Measurements from ENCODE around the gene FSTL3. TPM values are rescaled to one million over a fixed set of nuclear protein-coding genes. Genes with fewer than 3 reads are reported as not detected.

FSTL3 gene
- total and polyA plus RNA-seq, 4 donors, result 2.2 to 8.4 (median 6.0) TPM

GRCh38 chr19:725461-726089, 49.4 kb downstream of the FSTL3 start (continued):
- no peak for TF ChIP-seq YY1 (IDR thresholded peaks at IDR 0.05)
- TF ChIP-seq NR2F2 (IDR thresholded peaks at IDR 0.05), result no peak
- TF ChIP-seq SP1 (IDR thresholded peaks at IDR 0.05), result no peak
- no peak for TF ChIP-seq JUND (IDR thresholded peaks at IDR 0.05)
- TF ChIP-seq FOXA2 (IDR thresholded peaks at IDR 0.05), result no peak
- TF ChIP-seq RXRA (IDR thresholded peaks at IDR 0.05), result no peak
- no peak for TF ChIP-seq MAX (IDR thresholded peaks at IDR 0.05)
- TF ChIP-seq TAF1 (conservative IDR thresholded peaks at IDR 0.05), result no peak
- TF ChIP-seq HNF4G (IDR thresholded peaks at IDR 0.05), result no peak

GRCh38 chr19:726993-727956, 51.1 kb downstream of the FSTL3 start:
- H3K4me3 ChIP-seq (ENCODE audit: low read depth in 1 of 3, low read length in 3 of 3), result no peak overlapping the region
- no peaks in the 10 kb centered on the region for H3K36me3 ChIP-seq (ENCODE audit: control insufficient read depth in 4 of 4, insufficient read depth in 3 of 4, low read depth in 1 of 4, low read length in 3 of 4)
- H3K4me1 ChIP-seq (ENCODE audit: control insufficient read depth in 4 of 4, insufficient read depth in 4 of 4, low read length in 3 of 4), result no peaks in the 10 kb centered on the region
- H3K27me3 ChIP-seq (ENCODE audit: control insufficient read depth in 4 of 4, insufficient read depth in 4 of 4, low read length in 3 of 4), result no peaks in the 10 kb centered on the region
- H3K9ac ChIP-seq (ENCODE audit: low read depth in 1 of 2, low read length in 2 of 2), result no peak overlapping the region
- no peaks in the 10 kb centered on the region for H3K9me3 ChIP-seq (ENCODE audit: control insufficient read depth in 4 of 4, low read length in 3 of 4)
- TF ChIP-seq YY1 (IDR thresholded peaks at IDR 0.05) (no peak), ATF3 (IDR thresholded peaks at IDR 0.05) (no peak), RXRA (IDR thresholded peaks at IDR 0.05) (peak; percentile 87 to 89), GABPA (IDR thresholded peaks at IDR 0.05 in 1 of 2, conservative IDR thresholded peaks at IDR 0.05 in 1 of 2) (no peak), FOXA1 (IDR thresholded peaks at IDR 0.05) (no peak), NR2F2 (IDR thresholded peaks at IDR 0.05) (peak; percentile 100), MAX (IDR thresholded peaks at IDR 0.05) (no peak), HNF4A (conservative IDR thresholded peaks at IDR 0.05) (peak; percentile 27 to 50)
- WGBS, result 80% methylated on average over 43 of the region's 43 CpGs
- no peak for DNase-seq (ENCODE audit: low spot score)
- peak overlapping the region; percentile 39 to 69 for H3K27ac ChIP-seq (ENCODE audit: low read depth in 1 of 2, low read length in 2 of 2)

GRCh38 chr19:728011-728410, 51.8 kb downstream of the FSTL3 start:
- H3K27me3 ChIP-seq (ENCODE audit: control insufficient read depth in 4 of 4, insufficient read depth in 4 of 4, low read length in 3 of 4), result no peaks in the 10 kb centered on the region
- no peaks in the 10 kb centered on the region for H3K9me3 ChIP-seq (ENCODE audit: control insufficient read depth in 4 of 4, low read length in 3 of 4)
- H3K9ac ChIP-seq (ENCODE audit: low read depth in 1 of 2, low read length in 2 of 2), result no peak overlapping the region
- peak overlapping the region; percentile 39 to 69 for H3K27ac ChIP-seq (ENCODE audit: low read depth in 1 of 2, low read length in 2 of 2)
- DNase-seq (ENCODE audit: low spot score), result no peak
- 67% methylated on average over 26 of the region's 26 CpGs for WGBS
- no peaks in the 10 kb centered on the region for H3K36me3 ChIP-seq (ENCODE audit: control insufficient read depth in 4 of 4, insufficient read depth in 3 of 4, low read depth in 1 of 4, low read length in 3 of 4)
- H3K4me3 ChIP-seq (ENCODE audit: low read depth in 1 of 3, low read length in 3 of 3), result no peak overlapping the region
- no peaks in the 10 kb centered on the region for H3K4me1 ChIP-seq (ENCODE audit: control insufficient read depth in 4 of 4, insufficient read depth in 4 of 4, low read length in 3 of 4)
- TF ChIP-seq YY1 (IDR thresholded peaks at IDR 0.05), result no peak
- TF ChIP-seq RXRA (IDR thresholded peaks at IDR 0.05), result peak in 1 of 2 donors; percentile 63
- peak; percentile 58 to 74 for TF ChIP-seq GABPA (IDR thresholded peaks at IDR 0.05 in 1 of 2, conservative IDR thresholded peaks at IDR 0.05 in 1 of 2)
- no peak for TF ChIP-seq JUND (IDR thresholded peaks at IDR 0.05)
- peak; percentile 98 for TF ChIP-seq NR2F2 (IDR thresholded peaks at IDR 0.05)
- TF ChIP-seq RAD21 (IDR thresholded peaks at IDR 0.05), result no peak
- TF ChIP-seq ATF3 (IDR thresholded peaks at IDR 0.05), result no peak
- no peak for TF ChIP-seq CTCF (IDR thresholded peaks at IDR 0.05; ENCODE audit: low read depth, low read length, missing input control)
- TF ChIP-seq ZBTB33 (IDR thresholded peaks at IDR 0.05), result no peak
- TF ChIP-seq HNF4A (conservative IDR thresholded peaks at IDR 0.05), result no peak
- TF ChIP-seq FOXA2 (IDR thresholded peaks at IDR 0.05), result no peak
- TF ChIP-seq MAX (IDR thresholded peaks at IDR 0.05), result no peak
- no peak for TF ChIP-seq HNF4G (IDR thresholded peaks at IDR 0.05)
- peak; percentile 57 for TF ChIP-seq SP1 (IDR thresholded peaks at IDR 0.05)
- no peak for TF ChIP-seq FOXA1 (IDR thresholded peaks at IDR 0.05)
- TF ChIP-seq EGR1 (IDR thresholded peaks at IDR 0.05; ENCODE audit: low read depth in 2 of 2), result peak in 1 of 2 donors; percentile 6
- no peak for TF ChIP-seq TAF1 (conservative IDR thresholded peaks at IDR 0.05)
